Spleen (tissue), 11 donors: ENCODE measurements around the gene PHTF2. TPM values are rescaled to one million over a fixed set of nuclear protein-coding genes. Genes with fewer than 3 reads are reported as not detected.

Experiments used
- DNase-seq: peaks from one replicate; pipeline ENCODE4 v3.0.0-alpha.2; 2020
- H3K27ac ChIP-seq, 8 donors: fragments of 200-600 bp; sonication (generic) in 7 of 8; 1 replicate in 4 of 8; 2 replicates in 4 of 8; pipeline versions ENCODE4 v1.5.0 to v1.8.0; 2016 to 2021; ENCODE audit warnings: inconsistent platforms in 4 of 8, mild to moderate bottlenecking in 4 of 8, moderate library complexity in 1 of 8
- H3K27me3 ChIP-seq, 7 donors: fragments of 200-600 bp; sonication (generic) in 6 of 7; replicated peaks in 1 of 7; 1 replicate in 4 of 7; 2 replicates in 3 of 7; pipeline versions ENCODE4 v1.5.0 to v1.8.0; 2016 to 2021; ENCODE audit warnings: inconsistent platforms in 3 of 7, mild to moderate bottlenecking in 1 of 7
- H3K36me3 ChIP-seq, 6 donors: fragments of 200-600 bp; sonication (generic) in 5 of 6; 1 replicate in 4 of 6; 2 replicates in 2 of 6; pipeline versions ENCODE4 v1.5.0 to v1.8.0; 2016 to 2021; ENCODE audit warnings: inconsistent platforms in 2 of 6
- H3K4me1 ChIP-seq, 6 donors: fragments of 200-600 bp; sonication (generic) in 5 of 6; 1 replicate in 3 of 6; 2 replicates in 3 of 6; pipeline versions ENCODE4 v1.5.0 to v1.8.0; 2016 to 2021; ENCODE audit warnings: inconsistent platforms in 3 of 6
- H3K4me3 ChIP-seq, 8 donors: fragments of 200-600 bp; sonication (generic) in 7 of 8; 1 replicate in 4 of 8; 2 replicates in 4 of 8; pipeline versions ENCODE4 v1.5.0 to v1.8.0; 2016 to 2021; ENCODE audit warnings: inconsistent platforms in 4 of 8, mild to moderate bottlenecking in 4 of 8, moderate library complexity in 2 of 8
- H3K9me3 ChIP-seq, 8 donors: fragments of 200-600 bp; sonication (generic) in 7 of 8; 1 replicate in 4 of 8; 2 replicates in 4 of 8; pipeline versions ENCODE4 v1.5.0 to v1.8.0; 2016 to 2021; ENCODE audit warnings: inconsistent platforms in 4 of 8
- CTCF ChIP-seq, 11 experiments: fragments of 200-600 bp in 7 of 11; fragments of 450-650 bp in 4 of 11; sonication (generic) in 4 of 11; IDR thresholded peaks in 8 of 11; conservative IDR thresholded peaks in 3 of 11; 1 replicate in 7 of 11; 2 replicates in 4 of 11; pipeline versions ENCODE4 v1.4.0 to v1.8.0; 2016 to 2021; ENCODE audit warnings: antibody characterized with exemption in 11 of 11, inconsistent platforms in 4 of 11, mild to moderate bottlenecking in 1 of 11
- POLR2A ChIP-seq, 3 donors: fragments of 450-650 bp; IDR thresholded peaks; one replicate each; pipeline ENCODE4 v1.5.1; 2017; ENCODE audit warnings: antibody characterized with exemption in 3 of 3, mild to moderate bottlenecking in 1 of 3
- POLR2AphosphoS5 ChIP-seq, 3 donors: sonication (generic); formaldehyde crosslinking; IDR thresholded peaks; one replicate each; pipeline ENCODE4 v1.5.1; 2017; ENCODE audit warnings: antibody characterized with exemption in 3 of 3
- WGBS, 5 donors: extraction: QIAGEN DNeasy Blood & Tissue Kit in 3 of 5; methylation state at CpG; one replicate each; pipeline versions ENCODE4 v1.1.5 to v1.1.7; 2013 to 2018; 5-methylcytosine and 5-hydroxymethylcytosine counted together
- intact Hi-C: fragments of 100-400 bp; cut with DNase I; formaldehyde crosslinking; loops from one replicate; pipeline ENCODE4 v1.15.0; 2023; ENCODE audit warnings: low total_unique reads
- polyA plus RNA-seq, 3 donors: library from polyadenylated mRNA; stranded (reverse); fragments of 200-250 nt; gene quantifications; one replicate each; pipeline ENCODE4 v1.2.1, GENCODE V29; 2013
- total RNA-seq, 7 donors: library from RNA; depleted of rRNA in 3 of 7; stranded (reverse); fragments of >200 nt in 3 of 7; fragmentation: NEBNext Ultra II Directional in 4 of 7; extraction: Animal tissue kit (Norgen Biotek cat#: 25700) in 4 of 7; gene quantifications; one replicate each; pipeline versions ENCODE4 v1.1.0 to v1.2.1, GENCODE V29; 2016 to 2021
- donor health status: healthy with polysubstance abuse.
- donor health status: DM: no; HTN: no; CAD: no; lungs with moderate emphysema.
- donor health status: DM: no; HTN: no; CAD: no.
- donor health status: Bipolar disorder and iron deficiency.
- donor health status: healthy.
- donor health status: DM: no; HTN: no; CAD: no.
- donor health status: DM: yes; HTN: yes; CAD: no.

The PHTF2 gene
- total and polyA plus RNA-seq, 10 donors = 13.3 to 47.7 (median 34.7) TPM

- 71 to 76% (median 75%) methylated on average over 4 to 8 of the region's 8 CpGs for WGBS, 5 donors
- H3K4me1 ChIP-seq = peaks cover 0 to 11% (median 0%) of the 10 kb centered on the region in 6 donors
- no peaks in the 10 kb centered on the region for H3K27me3 ChIP-seq
- intact Hi-C loops = no loop called here
- DNase-seq = no peak
- H3K4me3 ChIP-seq = no peak overlapping the region
- H3K36me3 ChIP-seq = peaks cover 0 to 11% (median 0%) of the 10 kb centered on the region in 6 donors
- H3K27ac ChIP-seq = no peak overlapping the region
- H3K9me3 ChIP-seq = no peaks in the 10 kb centered on the region
- TF ChIP-seq POLR2AphosphoS5 (IDR thresholded peaks at IDR 0.05) = no peak
- no peak for TF ChIP-seq CTCF (IDR thresholded peaks at IDR 0.05 in 8 of 11, conservative IDR thresholded peaks at IDR 0.05 in 3 of 11)
- no peak for TF ChIP-seq POLR2A (IDR thresholded peaks at IDR 0.05)
Observed at GRCh38 chr7:77846317-77847092, 47.9 kb downstream of the PHTF2 start.

GRCh38 chr7:77855371-77856083 is 57.0 kb downstream of the PHTF2 start:
- TF ChIP-seq CTCF (IDR thresholded peaks at IDR 0.05 in 8 of 11, conservative IDR thresholded peaks at IDR 0.05 in 3 of 11) (no peak), POLR2AphosphoS5 (IDR thresholded peaks at IDR 0.05) (no peak), POLR2A (IDR thresholded peaks at IDR 0.05) (no peak)
- Histone ChIP-seq H3K4me1 (peaks cover 0 to 58% (median 26%) of the 10 kb centered on the region in 6 donors), H3K4me3 (no peak overlapping the region), H3K27me3 (no peaks in the 10 kb centered on the region), H3K36me3 (peaks cover 0 to 16% (median 7%) of the 10 kb centered on the region in 6 donors), H3K9me3 (no peaks in the 10 kb centered on the region), H3K27ac (no peak overlapping the region)
- 93 to 97% (median 97%) methylated on average over 7 of the region's 7 CpGs for WGBS, 5 donors
- intact Hi-C loops = no loop called here
- DNase-seq = no peak

GRCh38 chr7:77858278-77858677 is 59.7 kb downstream of the PHTF2 start:
- intact Hi-C loops = no loop called here
- 44 to 65% (median 53%) methylated on average over 2 of the region's 2 CpGs for whole genome bisulfite sequencing, 5 donors
- H3K9me3 ChIP-seq = no peaks in the 10 kb centered on the region

More at GRCh38 chr7:77858278-77858677, 59.7 kb downstream of the PHTF2 start:
- Histone ChIP-seq H3K4me1 (peaks cover 0 to 43% (median 26%) of the 10 kb centered on the region in 6 donors), H3K36me3 (peaks cover 0 to 16% (median 7%) of the 10 kb centered on the region in 6 donors), H3K27me3 (no peaks in the 10 kb centered on the region), H3K4me3 (no peak overlapping the region), H3K27ac (peak overlapping the region in 5 of 8 donors; percentile 0 to 40 (median 21))
- TF ChIP-seq POLR2A (IDR thresholded peaks at IDR 0.05) (no peak), POLR2AphosphoS5 (IDR thresholded peaks at IDR 0.05) (no peak), CTCF (IDR thresholded peaks at IDR 0.05 in 8 of 11, conservative IDR thresholded peaks at IDR 0.05 in 3 of 11) (no peak)
- no peak for DNase-seq
